ENCODE data around the gene WNT2B. TPM values are rescaled to one million over a fixed set of nuclear protein-coding genes. Genes with fewer than 3 reads are reported as not detected.

The WNT2B gene
- total and polyA plus RNA-seq, 2 donors (not counting 3 experiments of a cell fraction or from before 2014, with no cell fraction given): 1.5 to 3.6 TPM

DNA sequence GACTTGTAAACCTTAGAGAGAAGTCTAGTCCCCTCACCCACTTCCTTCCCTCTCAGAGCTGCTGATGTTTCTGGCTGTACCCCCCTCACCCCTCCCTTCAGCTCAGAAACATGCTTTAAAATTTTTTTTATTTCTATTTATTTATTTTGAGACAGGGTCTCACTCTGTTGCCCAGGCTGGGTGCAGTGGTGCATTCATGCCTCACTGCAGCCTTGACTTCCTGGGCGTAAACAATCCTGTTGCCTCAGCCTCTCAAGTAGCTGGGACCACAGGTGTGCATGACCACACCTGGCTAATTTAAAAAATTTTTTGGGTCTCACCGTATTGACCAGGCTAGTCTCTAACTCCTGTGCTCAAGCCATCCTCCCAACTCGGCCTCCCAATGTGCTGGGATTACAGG is 2.9 kb upstream of the WNT2B start:
- no peak overlapping the region for H3K4me3 ChIP-seq (replicated peaks in 1 of 3; ENCODE audit: insufficient read depth in 1 of 3, low read depth in 1 of 3, low read length in 3 of 3)
- H3K79me2 ChIP-seq (ENCODE audit: control insufficient read depth, insufficient read depth, low read length): no peaks in the 10 kb centered on the region
- peaks cover 9% of the 10 kb centered on the region in 2 experiments for H3K27me3 ChIP-seq (ENCODE audit: control insufficient read depth in 2 of 2, insufficient read depth in 2 of 2, low read length in 2 of 2)
- no peak overlapping the region for H3K27ac ChIP-seq (ENCODE audit: insufficient read depth, low read depth, low read length)
- ChIA-PET CTCF (interaction anchor here (0.5 to 1.7 kb wide), 5 partner anchors 18 to 130 kb away, joined by 3 to 4 read pairs (median 3); no protein-coding TSS in a partner anchor), POLR2A (no interaction called here)
- no peak for FAIRE-seq
- no TSS peak for BruUV-seq (replicated peaks)
- no peaks in the 10 kb centered on the region for H3K36me3 ChIP-seq (ENCODE audit: control insufficient read depth in 2 of 2, extremely low read depth in 1 of 2, insufficient read depth in 2 of 2, low read length in 2 of 2)
- no peak overlapping the region for H3K4me2 ChIP-seq (ENCODE audit: insufficient read depth, low read length)
- no peaks in the 10 kb centered on the region for H3K9me1 ChIP-seq (replicated peaks; ENCODE audit: control insufficient read depth, extremely low read depth, insufficient read depth, low read length)
- H3K4me1 ChIP-seq (ENCODE audit: control insufficient read depth, extremely low read depth, insufficient read depth, low read length): peaks cover 11% of the 10 kb centered on the region
- H3K9me3 ChIP-seq (replicated peaks; ENCODE audit: control insufficient read depth, insufficient read depth, low read length): no peaks in the 10 kb centered on the region
- dilution Hi-C loops (cut with MboI; ENCODE audit: extremely low pct_ligation_motif_present, low sequenced_read_pairs) (no loop called here), intact Hi-C loops (cut with micrococcal nuclease) (no loop called here)
- H4K20me1 ChIP-seq (replicated peaks; ENCODE audit: control insufficient read depth, extremely low read depth, insufficient read depth, low read length): no peaks in the 10 kb centered on the region
- TF ChIP-seq POLR2AphosphoS5 (IDR thresholded peaks at IDR 0.05; ENCODE audit: insufficient read depth, low read depth, low read length): no peak
- TF ChIP-seq GATA2 (IDR thresholded peaks at IDR 0.05; ENCODE audit: insufficient read depth, insufficient read length, low read depth, low read length): no peak
- TF ChIP-seq CTCF (IDR thresholded peaks at IDR 0.05; ENCODE audit: extremely low read depth in 1 of 2, insufficient read depth in 1 of 2, low read depth in 1 of 2, low read length in 2 of 2): no peak
- no peak for TF ChIP-seq JUN (IDR thresholded peaks at IDR 0.05; ENCODE audit: borderline replicate concordance, insufficient read depth, insufficient read length, low read depth)
- no peak for TF ChIP-seq EZH2 (IDR thresholded peaks at IDR 0.05; ENCODE audit: borderline replicate concordance, low read depth, low read length, severe bottlenecking)
- TF ChIP-seq POLR2A (IDR thresholded peaks at IDR 0.05; ENCODE audit: low read depth, low read length): no peak
- TF ChIP-seq, protein P1, sequence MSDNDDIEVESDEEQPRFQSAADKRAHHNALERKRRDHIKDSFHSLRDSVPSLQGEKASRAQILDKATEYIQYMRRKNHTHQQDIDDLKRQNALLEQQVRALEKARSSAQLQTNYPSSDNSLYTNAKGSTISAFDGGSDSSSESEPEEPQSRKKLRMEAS (IDR thresholded peaks at IDR 0.05; ENCODE audit: insufficient read depth, insufficient read length): no peak
- TF ChIP-seq FOS (IDR thresholded peaks at IDR 0.05; ENCODE audit: borderline replicate concordance, insufficient read depth, low read length): no peak
- no peak for TF ChIP-seq MYC (IDR thresholded peaks at IDR 0.05; ENCODE audit: low read depth, low read length)
- no peak overlapping the region for H2AFZ ChIP-seq (ENCODE audit: low read depth, low read length)
- no peak for DNase-seq (ENCODE audit: low read depth, low spot score)
- H3K9ac ChIP-seq (replicated peaks; ENCODE audit: extremely low read depth, insufficient read depth, low read length): no peak overlapping the region
